Spleen (tissue), 7 donors: ENCODE results near the gene ZBTB3.

Experiments
- POLR2A ChIP-seq, 3 donors: fragments of 450-650 bp; IDR thresholded peaks; one replicate each; pipeline ENCODE4 v1.5.1; 2017; ENCODE audit warnings: antibody characterized with exemption in 3 of 3, mild to moderate bottlenecking in 1 of 3
- POLR2AphosphoS5 ChIP-seq, 3 donors: sonication (generic); formaldehyde crosslinking; IDR thresholded peaks; one replicate each; pipeline ENCODE4 v1.5.1; 2017; ENCODE audit warnings: antibody characterized with exemption in 3 of 3
- TF ChIP-seq, protein P1 (sequence below), 11 experiments: fragments of 200-600 bp in 7 of 11; fragments of 450-650 bp in 4 of 11; sonication (generic) in 4 of 11; IDR thresholded peaks in 8 of 11; conservative IDR thresholded peaks in 3 of 11; 1 replicate in 7 of 11; 2 replicates in 4 of 11; pipeline versions ENCODE4 v1.4.0 to v1.8.0; 2016 to 2021; ENCODE audit warnings: antibody characterized with exemption in 11 of 11, inconsistent platforms in 4 of 11, mild to moderate bottlenecking in 1 of 11
- donor health status: DM: no; HTN: no; CAD: no; lungs with moderate emphysema.
- donor health status: DM: no; HTN: no; CAD: no.
- donor health status: DM: no; HTN: no; CAD: no.

- TF ChIP-seq, protein P1, sequence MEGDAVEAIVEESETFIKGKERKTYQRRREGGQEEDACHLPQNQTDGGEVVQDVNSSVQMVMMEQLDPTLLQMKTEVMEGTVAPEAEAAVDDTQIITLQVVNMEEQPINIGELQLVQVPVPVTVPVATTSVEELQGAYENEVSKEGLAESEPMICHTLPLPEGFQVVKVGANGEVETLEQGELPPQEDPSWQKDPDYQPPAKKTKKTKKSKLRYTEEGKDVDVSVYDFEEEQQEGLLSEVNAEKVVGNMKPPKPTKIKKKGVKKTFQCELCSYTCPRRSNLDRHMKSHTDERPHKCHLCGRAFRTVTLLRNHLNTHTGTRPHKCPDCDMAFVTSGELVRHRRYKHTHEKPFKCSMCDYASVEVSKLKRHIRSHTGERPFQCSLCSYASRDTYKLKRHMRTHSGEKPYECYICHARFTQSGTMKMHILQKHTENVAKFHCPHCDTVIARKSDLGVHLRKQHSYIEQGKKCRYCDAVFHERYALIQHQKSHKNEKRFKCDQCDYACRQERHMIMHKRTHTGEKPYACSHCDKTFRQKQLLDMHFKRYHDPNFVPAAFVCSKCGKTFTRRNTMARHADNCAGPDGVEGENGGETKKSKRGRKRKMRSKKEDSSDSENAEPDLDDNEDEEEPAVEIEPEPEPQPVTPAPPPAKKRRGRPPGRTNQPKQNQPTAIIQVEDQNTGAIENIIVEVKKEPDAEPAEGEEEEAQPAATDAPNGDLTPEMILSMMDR (IDR thresholded peaks at IDR 0.05 in 8 of 11, conservative IDR thresholded peaks at IDR 0.05 in 3 of 11) = peak in 3 of 11 experiments; percentile 13 to 33 (median 14)
- TF ChIP-seq POLR2A (IDR thresholded peaks at IDR 0.05) (peak in 1 of 3 donors; percentile 20), POLR2AphosphoS5 (IDR thresholded peaks at IDR 0.05) (peak; percentile 83 to 92 (median 88))
Measured at GRCh38 chr11:62705880-62706849, 47.8 kb downstream of the ZBTB3 start.
